Measurements from ENCODE around the gene MAP3K10. TPM values are rescaled to one million over a fixed set of nuclear protein-coding genes. Genes with fewer than 3 reads are reported as not detected.

Gene MAP3K10
- total and polyA plus RNA-seq, 9 donors: 4.2 to 12.6 (median 11.0) TPM

- H3K9me3 ChIP-seq (replicated peaks; ENCODE audit: control insufficient read depth, low read depth, low read length): no peaks in the 10 kb centered on the region
- DNase-seq: no peak
- WGBS (ENCODE audit: insufficient coverage): 86% methylated on average over 7 of the region's 12 CpGs
- H3K27me3 ChIP-seq (ENCODE audit: control insufficient read depth, insufficient read depth, low read length): no peaks in the 10 kb centered on the region
- H3K4me3 ChIP-seq (ENCODE audit: low read length): no peak overlapping the region
- peaks cover 29% of the 10 kb centered on the region for H3K36me3 ChIP-seq (ENCODE audit: control insufficient read depth, insufficient read depth, low read length)
- H3K27ac ChIP-seq (ENCODE audit: low read length): no peak overlapping the region
- peaks cover 7% of the 10 kb centered on the region for H3K4me1 ChIP-seq (ENCODE audit: control insufficient read depth, insufficient read depth, low read length)
These were observed 56.6 kb downstream of the MAP3K10 start for GRCh38 chr19:40247735-40248262.

- Histone ChIP-seq H3K27me3 (ENCODE audit: control insufficient read depth, insufficient read depth, low read length) (no peaks in the 10 kb centered on the region), H3K4me1 (ENCODE audit: control insufficient read depth, insufficient read depth, low read length) (peaks cover 7% of the 10 kb centered on the region), H3K27ac (ENCODE audit: low read length) (no peak overlapping the region), H3K36me3 (ENCODE audit: control insufficient read depth, insufficient read depth, low read length) (peaks cover 39% of the 10 kb centered on the region), H3K9me3 (replicated peaks; ENCODE audit: control insufficient read depth, low read depth, low read length) (no peaks in the 10 kb centered on the region), H3K4me3 (ENCODE audit: low read length) (no peak overlapping the region)
- WGBS (ENCODE audit: insufficient coverage): 77% methylated on average over 8 of the region's 10 CpGs
- DNase-seq: no peak
These were observed 58.0 kb downstream of the MAP3K10 start for GRCh38 chr19:40249201-40249600.

GRCh38 chr19:40249781-40250180 is 58.6 kb downstream of the MAP3K10 start:
- DNase-seq: no peak
- Histone ChIP-seq H3K4me1 (ENCODE audit: control insufficient read depth, insufficient read depth, low read length) (peaks cover 7% of the 10 kb centered on the region), H3K4me3 (ENCODE audit: low read length) (no peak overlapping the region), H3K36me3 (ENCODE audit: control insufficient read depth, insufficient read depth, low read length) (peaks cover 42% of the 10 kb centered on the region), H3K9me3 (replicated peaks; ENCODE audit: control insufficient read depth, low read depth, low read length) (no peaks in the 10 kb centered on the region), H3K27ac (ENCODE audit: low read length) (no peak overlapping the region), H3K27me3 (ENCODE audit: control insufficient read depth, insufficient read depth, low read length) (no peaks in the 10 kb centered on the region)
- 85% methylated on average over 11 of the region's 11 CpGs for WGBS (ENCODE audit: insufficient coverage)

GRCh38 chr19:40251244-40251643 is 60.0 kb downstream of the MAP3K10 start:
- Histone ChIP-seq H3K4me1 (ENCODE audit: control insufficient read depth, insufficient read depth, low read length) (peaks cover 3% of the 10 kb centered on the region), H3K36me3 (ENCODE audit: control insufficient read depth, insufficient read depth, low read length) (peaks cover 56% of the 10 kb centered on the region), H3K27ac (ENCODE audit: low read length) (no peak overlapping the region), H3K27me3 (ENCODE audit: control insufficient read depth, insufficient read depth, low read length) (no peaks in the 10 kb centered on the region), H3K9me3 (replicated peaks; ENCODE audit: control insufficient read depth, low read depth, low read length) (no peaks in the 10 kb centered on the region), H3K4me3 (ENCODE audit: low read length) (no peak overlapping the region)
- DNase-seq: no peak

GRCh38 chr19:40251991-40252390 is 60.8 kb downstream of the MAP3K10 start:
- 100% methylated on average over 2 of the region's 4 CpGs for WGBS (ENCODE audit: insufficient coverage)
- Histone ChIP-seq H3K27ac (ENCODE audit: low read length) (no peak overlapping the region), H3K27me3 (ENCODE audit: control insufficient read depth, insufficient read depth, low read length) (no peaks in the 10 kb centered on the region), H3K9me3 (replicated peaks; ENCODE audit: control insufficient read depth, low read depth, low read length) (no peaks in the 10 kb centered on the region), H3K4me1 (ENCODE audit: control insufficient read depth, insufficient read depth, low read length) (peaks cover 3% of the 10 kb centered on the region), H3K36me3 (ENCODE audit: control insufficient read depth, insufficient read depth, low read length) (peaks cover 62% of the 10 kb centered on the region), H3K4me3 (ENCODE audit: low read length) (no peak overlapping the region)
- DNase-seq: no peak

GRCh38 chr19:40252395-40252794 is 61.2 kb downstream of the MAP3K10 start:
- Histone ChIP-seq H3K27ac (ENCODE audit: low read length) (no peak overlapping the region), H3K4me3 (ENCODE audit: low read length) (no peak overlapping the region), H3K4me1 (ENCODE audit: control insufficient read depth, insufficient read depth, low read length) (peaks cover 6% of the 10 kb centered on the region), H3K27me3 (ENCODE audit: control insufficient read depth, insufficient read depth, low read length) (no peaks in the 10 kb centered on the region), H3K36me3 (ENCODE audit: control insufficient read depth, insufficient read depth, low read length) (peaks cover 62% of the 10 kb centered on the region), H3K9me3 (replicated peaks; ENCODE audit: control insufficient read depth, low read depth, low read length) (no peaks in the 10 kb centered on the region)
- 85% methylated on average over 4 of the region's 7 CpGs for WGBS (ENCODE audit: insufficient coverage)
- no peak for DNase-seq

GRCh38 chr19:40253611-40254092 is 62.4 kb downstream of the MAP3K10 start:
- Histone ChIP-seq H3K9me3 (replicated peaks; ENCODE audit: control insufficient read depth, low read depth, low read length) (no peaks in the 10 kb centered on the region), H3K4me1 (ENCODE audit: control insufficient read depth, insufficient read depth, low read length) (peaks cover 6% of the 10 kb centered on the region), H3K36me3 (ENCODE audit: control insufficient read depth, insufficient read depth, low read length) (peaks cover 58% of the 10 kb centered on the region), H3K4me3 (ENCODE audit: low read length) (no peak overlapping the region), H3K27ac (ENCODE audit: low read length) (no peak overlapping the region), H3K27me3 (ENCODE audit: control insufficient read depth, insufficient read depth, low read length) (no peaks in the 10 kb centered on the region)
- 91% methylated on average over 4 of the region's 8 CpGs for WGBS (ENCODE audit: insufficient coverage)
- no peak for DNase-seq

GRCh38 chr19:40254714-40255418 is 63.6 kb downstream of the MAP3K10 start:
- H3K4me3 ChIP-seq (ENCODE audit: low read length): no peak overlapping the region
- no peak for DNase-seq
- peaks cover 6% of the 10 kb centered on the region for H3K4me1 ChIP-seq (ENCODE audit: control insufficient read depth, insufficient read depth, low read length)
- H3K36me3 ChIP-seq (ENCODE audit: control insufficient read depth, insufficient read depth, low read length): peaks cover 52% of the 10 kb centered on the region
- no peaks in the 10 kb centered on the region for H3K9me3 ChIP-seq (replicated peaks; ENCODE audit: control insufficient read depth, low read depth, low read length)
- no peaks in the 10 kb centered on the region for H3K27me3 ChIP-seq (ENCODE audit: control insufficient read depth, insufficient read depth, low read length)
- WGBS (ENCODE audit: insufficient coverage): 98% methylated on average over 5 of the region's 16 CpGs
- H3K27ac ChIP-seq (ENCODE audit: low read length): no peak overlapping the region

GRCh38 chr19:40255619-40256166 is 64.5 kb downstream of the MAP3K10 start:
- Histone ChIP-seq H3K36me3 (ENCODE audit: control insufficient read depth, insufficient read depth, low read length) (peaks cover 51% of the 10 kb centered on the region), H3K27me3 (ENCODE audit: control insufficient read depth, insufficient read depth, low read length) (no peaks in the 10 kb centered on the region), H3K4me3 (ENCODE audit: low read length) (no peak overlapping the region), H3K4me1 (ENCODE audit: control insufficient read depth, insufficient read depth, low read length) (peaks cover 6% of the 10 kb centered on the region), H3K9me3 (replicated peaks; ENCODE audit: control insufficient read depth, low read depth, low read length) (no peaks in the 10 kb centered on the region), H3K27ac (ENCODE audit: low read length) (no peak overlapping the region)
- DNase-seq: no peak
- WGBS (ENCODE audit: insufficient coverage): 94% methylated on average over 3 of the region's 3 CpGs

- no peaks in the 10 kb centered on the region for H3K9me3 ChIP-seq (replicated peaks; ENCODE audit: control insufficient read depth, low read depth, low read length)
- 94% methylated on average over 4 of the region's 8 CpGs for WGBS (ENCODE audit: insufficient coverage)
- no peak overlapping the region for H3K4me3 ChIP-seq (ENCODE audit: low read length)
- H3K27me3 ChIP-seq (ENCODE audit: control insufficient read depth, insufficient read depth, low read length): no peaks in the 10 kb centered on the region
- peaks cover 6% of the 10 kb centered on the region for H3K4me1 ChIP-seq (ENCODE audit: control insufficient read depth, insufficient read depth, low read length)
- H3K36me3 ChIP-seq (ENCODE audit: control insufficient read depth, insufficient read depth, low read length): peaks cover 48% of the 10 kb centered on the region
- DNase-seq: no peak
- H3K27ac ChIP-seq (ENCODE audit: low read length): no peak overlapping the region
These were observed 65.3 kb downstream of the MAP3K10 start for GRCh38 chr19:40256512-40256911.

Data from muscle of leg (tissue), 11 donors.